Lung (tissue), 12 donors: Measurements from ENCODE around the gene DDR1. TPM values are rescaled to one million over a fixed set of nuclear protein-coding genes. Genes with fewer than 3 reads are reported as not detected.

Source experiments
- ATAC-seq: fragments of 200-7000 bp; cut with Tn5 transposase; one replicate; pipeline ENCODE4 v1.9.1; 2020; ENCODE audit warnings: moderate number of reproducible peaks; ENCODE audit not compliant: insufficient read depth, low FRiP score
- DNase-seq, 3 donors: peaks; one replicate each; pipeline ENCODE4 v3.0.0-alpha.2; 2013 to 2017
- H3K27ac ChIP-seq, 2 donors: one replicate each; pipeline ENCODE4 v1.5.1; 2013; ENCODE audit warnings: mild to moderate bottlenecking in 2 of 2, moderate library complexity in 2 of 2, control low read depth in 1 of 2, inconsistent platforms in 1 of 2, low read depth in 1 of 2, low read length in 1 of 2
- H3K27me3 ChIP-seq, 3 donors: one replicate each; pipeline ENCODE4 v1.5.1; 2013; ENCODE audit warnings: low read length in 2 of 3; ENCODE audit not compliant: control insufficient read depth in 3 of 3, insufficient read depth in 3 of 3
- H3K36me3 ChIP-seq, 4 donors: one replicate each; pipeline ENCODE4 v1.5.1; 2013; ENCODE audit warnings: low read length in 4 of 4, mild to moderate bottlenecking in 1 of 4, moderate library complexity in 1 of 4; ENCODE audit not compliant: control insufficient read depth in 4 of 4, insufficient read depth in 4 of 4
- H3K4me1 ChIP-seq, 5 donors: one replicate each; pipeline ENCODE4 v1.5.1; 2013; ENCODE audit warnings: low read length in 5 of 5, mild to moderate bottlenecking in 2 of 5, moderate library complexity in 1 of 5; ENCODE audit not compliant: control insufficient read depth in 5 of 5, insufficient read depth in 5 of 5
- H3K4me3 ChIP-seq: one replicate; pipeline ENCODE4 v1.5.1; 2013; ENCODE audit warnings: mild to moderate bottlenecking, control low read depth, moderate library complexity
- H3K9ac ChIP-seq, 2 donors: one replicate each; pipeline ENCODE4 v1.5.1; 2013; ENCODE audit warnings: low read length in 2 of 2, control low read depth in 1 of 2; ENCODE audit not compliant: insufficient read depth in 1 of 2
- H3K9me3 ChIP-seq, 4 donors: one replicate each; pipeline ENCODE4 v1.5.1; 2013; ENCODE audit warnings: low read length in 3 of 4, mild to moderate bottlenecking in 1 of 4, moderate library complexity in 1 of 4; ENCODE audit not compliant: control insufficient read depth in 4 of 4, insufficient read depth in 3 of 4
- CTCF ChIP-seq: IDR thresholded peaks from 2 replicates; pipeline ENCODE4 v1.5.1; 2012; ENCODE audit warnings: mild to moderate bottlenecking; ENCODE audit errors: control extremely low read depth, extremely low read depth
- WGBS, 2 donors: extraction: QIAGEN DNeasy Blood & Tissue Kit; methylation state at CpG; one replicate each; pipeline ENCODE4 v1.1.7; 2013; 5-methylcytosine and 5-hydroxymethylcytosine counted together
- polyA plus RNA-seq, 2 donors: library from polyadenylated mRNA; stranded (reverse); fragments of 200-250 nt; gene quantifications; one replicate each; pipeline ENCODE4 v1.2.1, GENCODE V29; 2013
- total RNA-seq, 2 donors: library from RNA; depleted of rRNA in 1 of 2; stranded (reverse); fragments of >200 nt in 1 of 2; gene quantifications; one replicate each; pipeline ENCODE4 v1.2.1, GENCODE V29; 2014 to 2021
- donor health status: control.
- donor health status: control.
- donor health status: Bipolar disorder and iron deficiency.
- donor health status: healthy.
- donor health status: DM: yes; HTN: yes; CAD: no.

The DDR1 gene
- total and polyA plus RNA-seq, 4 donors, result 39.5 to 134 (median 98.1) TPM

GRCh38 chr6:30931272-30931671 is 47.0 kb downstream of the DDR1 start:
- H3K4me1 ChIP-seq, result peaks cover 0 to 13% (median 0%) of the 10 kb centered on the region in 5 donors
- peak overlapping the region in 1 of 2 donors; percentile 72 for H3K27ac ChIP-seq
- H3K27me3 ChIP-seq, result no peaks in the 10 kb centered on the region
- peak overlapping the region; percentile 20 for H3K4me3 ChIP-seq
- WGBS, 2 donors, result 48 to 78% methylated on average over 8 of the region's 8 CpGs
- no peak overlapping the region for H3K9ac ChIP-seq
- H3K36me3 ChIP-seq, result peaks cover 0 to 2% (median 0%) of the 10 kb centered on the region in 4 donors
- DNase-seq (no peak), ATAC-seq (no peak)
- TF ChIP-seq CTCF, result no peak
- H3K9me3 ChIP-seq, result peaks cover 0 to 4% (median 1%) of the 10 kb centered on the region in 4 donors

- TF ChIP-seq CTCF, result no peak
- 66 to 84% methylated on average over 7 of the region's 7 CpGs for WGBS, 2 donors
- Histone ChIP-seq H3K27me3 (no peaks in the 10 kb centered on the region), H3K4me3 (peak within 1 kb of the TSS; percentile 20), H3K4me1 (peaks cover 0 to 18% (median 0%) of the 10 kb centered on the region in 5 donors), H3K36me3 (no peaks in the 10 kb centered on the region), H3K9me3 (peaks cover 0 to 4% (median 0%) of the 10 kb centered on the region in 4 donors), H3K27ac (peak within 1 kb of the TSS in 1 of 2 donors; percentile 90), H3K9ac (no peak within 1 kb of the TSS)
- peak; percentile 44 to 73 (median 53) for DNase-seq
- ATAC-seq, result peak; percentile 48
Measured at GRCh38 chr6:30931969-30932645, 47.8 kb downstream of the DDR1 start, which contains the start of gene SFTA2. Gene SFTA2 (minus strand): TSS chr6:30932170. CDS start chr6:30932096, 74 bp downstream.

- 72 to 85% methylated on average over 6 of the region's 6 CpGs for WGBS, 2 donors
- no peak for DNase-seq
- Histone ChIP-seq H3K9me3 (peaks cover 0 to 4% (median 0%) of the 10 kb centered on the region in 4 donors), H3K9ac (no peak overlapping the region), H3K27ac (peak overlapping the region in 1 of 2 donors; percentile 90), H3K4me1 (peaks cover 0 to 19% (median 0%) of the 10 kb centered on the region in 5 donors), H3K4me3 (no peak overlapping the region), H3K27me3 (no peaks in the 10 kb centered on the region), H3K36me3 (no peaks in the 10 kb centered on the region)
- no peak for TF ChIP-seq CTCF
- ATAC-seq, result no peak
Measured at GRCh38 chr6:30932665-30933365, 48.5 kb downstream of the DDR1 start.
